Mesothelial cell of epicardium (in vitro differentiated cells): ENCODE data around the gene SLC39A6. TPM values are rescaled to one million over a fixed set of nuclear protein-coding genes. Genes with fewer than 3 reads are reported as not detected.

Experiments used
- DNase-seq, 2 experiments: peaks; one replicate each; pipeline ENCODE4 v3.0.0; 2021; ENCODE audit warnings: low spot score in 2 of 2; ENCODE audit not compliant: unreplicated experiment in 2 of 2
- H3K27ac Mint-ChIP-seq: 2 replicates; pipeline ENCODE4 v1.8.0; 2021; ENCODE audit warnings: mixed read lengths
- H3K27me3 Mint-ChIP-seq: 2 replicates; pipeline ENCODE4 v1.8.0; 2021; ENCODE audit warnings: low read depth, mixed read lengths
- H3K36me3 Mint-ChIP-seq: 2 replicates; pipeline ENCODE4 v1.8.0; 2021; ENCODE audit warnings: mixed read lengths
- H3K4me1 Mint-ChIP-seq: 2 replicates; pipeline ENCODE4 v1.8.0; 2021; ENCODE audit warnings: mixed read lengths
- H3K4me3 Mint-ChIP-seq: 2 replicates; pipeline ENCODE4 v1.8.0; 2021; ENCODE audit warnings: mild to moderate bottlenecking, moderate library complexity, mixed read lengths
- H3K9me3 Mint-ChIP-seq: 2 replicates; pipeline ENCODE4 v1.8.0; 2021; ENCODE audit warnings: mixed read lengths
- CTCF ChIP-seq: fragments of 200-600 bp; sonication (generic); IDR thresholded peaks from one replicate; pipeline ENCODE4 v1.5.0; 2021; ENCODE audit warnings: antibody characterized with exemption; ENCODE audit not compliant: unreplicated experiment
- total RNA-seq: library from RNA; stranded (reverse); gene quantifications from 3 replicates; pipeline ENCODE4 v1.2.1, GENCODE V29; 2021

Gene SLC39A6
- total RNA-seq, 1 donor from 2014 or later: 43.1 TPM

DNA sequence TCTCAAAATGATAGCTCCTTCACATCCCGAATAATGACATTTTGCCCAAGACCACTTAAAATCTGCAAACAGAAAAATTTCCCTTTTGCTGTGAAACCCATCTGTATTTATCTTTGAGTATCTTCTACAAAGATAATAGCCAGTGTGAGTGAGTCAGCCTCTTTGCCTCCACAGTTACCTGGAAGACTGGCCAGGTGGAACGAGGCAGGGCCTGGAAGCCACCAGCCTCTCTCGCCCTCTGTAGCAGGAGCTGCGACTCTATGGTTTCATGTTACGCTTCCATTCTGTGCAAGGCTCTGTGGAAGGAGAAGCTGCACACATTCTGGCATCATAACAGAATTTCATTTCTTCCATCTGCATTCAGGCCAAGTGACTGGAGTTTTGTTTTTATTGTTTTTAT lies 10.1 kb upstream of the SLC39A6 start:
- TF ChIP-seq CTCF: no peak
- DNase-seq: no peak
- peaks cover 38% of the 10 kb centered on the region for H3K36me3 Mint-ChIP-seq
- no peaks in the 10 kb centered on the region for H3K9me3 Mint-ChIP-seq
- no peak overlapping the region for H3K27ac Mint-ChIP-seq
- no peaks in the 10 kb centered on the region for H3K4me1 Mint-ChIP-seq
- no peak overlapping the region for H3K4me3 Mint-ChIP-seq
- H3K27me3 Mint-ChIP-seq: no peaks in the 10 kb centered on the region

DNA sequence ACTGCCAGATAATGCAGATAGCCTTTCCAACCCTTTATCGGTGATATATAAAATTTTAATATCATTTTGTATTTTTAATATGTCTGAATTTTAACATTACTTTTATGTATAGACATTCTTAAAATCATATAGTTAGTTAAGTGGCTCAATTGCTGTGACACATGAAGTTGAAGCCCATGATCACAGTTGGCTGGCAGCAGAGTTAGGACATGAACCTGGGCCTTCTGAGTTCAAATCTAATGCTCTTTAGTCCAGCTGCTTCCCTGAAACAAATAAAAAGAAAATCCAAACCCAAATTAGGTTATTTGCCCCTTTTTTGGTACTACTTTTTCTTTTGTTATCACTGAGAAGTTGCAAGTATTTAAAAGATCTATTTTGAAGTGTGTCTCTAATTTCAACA lies 6.1 kb upstream of the SLC39A6 start:
- Mint-ChIP-seq H3K4me3 (no peak overlapping the region), H3K27ac (no peak overlapping the region), H3K9me3 (no peaks in the 10 kb centered on the region), H3K4me1 (peaks cover 20% of the 10 kb centered on the region), H3K36me3 (peaks cover 24% of the 10 kb centered on the region), H3K27me3 (no peaks in the 10 kb centered on the region)
- no peak for TF ChIP-seq CTCF
- DNase-seq: no peak

GRCh38 chr18:36132756-36133155 lies 3.6 kb upstream of the SLC39A6 start:
- no peak overlapping the region for H3K4me3 Mint-ChIP-seq
- H3K4me1 Mint-ChIP-seq: peaks cover 28% of the 10 kb centered on the region

GRCh38 chr18:36131692-36132483 lies 2.7 kb upstream of the SLC39A6 start:
- TF ChIP-seq CTCF: no peak
- Mint-ChIP-seq H3K4me3 (no peak overlapping the region), H3K27ac (peak overlapping the region; percentile 2), H3K9me3 (no peaks in the 10 kb centered on the region), H3K4me1 (peaks cover 28% of the 10 kb centered on the region), H3K27me3 (no peaks in the 10 kb centered on the region), H3K36me3 (peaks cover 6% of the 10 kb centered on the region)
- DNase-seq: no peak

More at GRCh38 chr18:36132756-36133155, 3.6 kb upstream of the SLC39A6 start:
- peaks cover 11% of the 10 kb centered on the region for H3K36me3 Mint-ChIP-seq
- H3K27me3 Mint-ChIP-seq: no peaks in the 10 kb centered on the region
- no peak for DNase-seq
- no peaks in the 10 kb centered on the region for H3K9me3 Mint-ChIP-seq
- no peak overlapping the region for H3K27ac Mint-ChIP-seq
- no peak for TF ChIP-seq CTCF

DNA sequence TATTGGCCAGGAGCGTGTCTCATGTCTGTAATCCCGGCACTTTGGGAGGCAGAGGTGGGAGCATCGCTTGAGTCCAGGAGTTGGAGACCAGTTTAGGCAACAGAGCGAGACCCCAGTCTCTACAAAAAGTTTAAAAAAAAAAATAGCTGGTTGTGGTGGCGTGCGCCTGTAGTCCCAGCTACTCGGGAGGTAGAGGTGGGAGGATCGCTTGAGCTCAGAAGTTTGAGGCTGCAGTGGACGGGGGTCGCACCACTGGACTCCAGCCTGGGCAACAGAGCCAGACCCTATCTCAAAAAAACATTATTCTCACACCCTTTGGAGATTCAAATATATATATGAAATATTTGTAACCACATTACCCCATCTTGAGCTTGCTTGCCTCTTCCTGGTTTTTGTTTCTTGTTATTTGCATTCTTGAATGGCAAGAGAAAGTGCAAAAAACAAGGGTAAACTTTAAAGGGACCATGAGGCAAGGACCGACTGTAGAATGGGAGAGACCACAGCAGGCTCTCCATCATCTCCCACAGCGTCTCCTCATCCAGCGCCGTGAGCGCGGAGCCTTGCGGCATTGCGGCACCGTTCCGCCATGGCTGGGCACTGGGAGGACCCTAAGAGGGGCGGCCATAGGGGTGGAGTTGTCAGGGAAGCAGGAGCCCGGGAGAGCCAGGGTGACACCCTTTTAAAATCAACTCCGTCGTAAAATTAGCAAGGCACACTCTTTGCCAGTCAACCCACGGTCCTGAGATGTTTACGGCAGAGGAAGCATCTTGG lies 1.9 kb upstream of the SLC39A6 start:
- H3K27ac Mint-ChIP-seq: no peak overlapping the region
- H3K4me3 Mint-ChIP-seq: peak overlapping the region; percentile 97
- DNase-seq: no peak
- H3K4me1 Mint-ChIP-seq: peaks cover 28% of the 10 kb centered on the region
- peaks cover 2% of the 10 kb centered on the region for H3K36me3 Mint-ChIP-seq
- no peaks in the 10 kb centered on the region for H3K9me3 Mint-ChIP-seq
- no peak for TF ChIP-seq CTCF
- no peaks in the 10 kb centered on the region for H3K27me3 Mint-ChIP-seq
